Right forelimb (tissue), 1 donor: ENCODE measurements around the gene SETD5.

Experiments
- DNase-seq: peaks from one replicate; pipeline ENCODE4 v3.0.0-alpha.2; 2018

Gene SETD5

GRCh38 chr3:9397332-9397905 lies at the start of gene SETD5:
TSS of gene SETD5 (plus strand) at chr3:9397615. CDS start at chr3:9428939, 31,324 bp downstream.
- DNase-seq: peak; percentile 99

GRCh38 chr3:9347887-9348286 lies 49.5 kb upstream of the SETD5 start:
- DNase-seq: no peak

- no peak for DNase-seq
Observed at GRCh38 chr3:9349321-9350117, 47.9 kb upstream of the SETD5 start.

- no peak for DNase-seq
Observed at GRCh38 chr3:9351709-9352126, 45.7 kb upstream of the SETD5 start.

- peak; percentile 73 for DNase-seq
Observed at GRCh38 chr3:9352917-9353752, 44.3 kb upstream of the SETD5 start.

- no peak for DNase-seq
Observed at GRCh38 chr3:9361691-9362388, 35.6 kb upstream of the SETD5 start.

GRCh38 chr3:9362731-9363530 lies 34.5 kb upstream of the SETD5 start, which contains the start of gene THUMPD3:
TSS of gene THUMPD3 (plus strand) at chr3:9363054. CDS start at chr3:9365069, 2,015 bp downstream.
- peak; percentile 95 for DNase-seq

GRCh38 chr3:9369508-9369907 lies 27.9 kb upstream of the SETD5 start:
- no peak for DNase-seq

GRCh38 chr3:9373465-9373864 lies 23.9 kb upstream of the SETD5 start:
- DNase-seq: no peak

GRCh38 chr3:9377981-9378380 lies 19.4 kb upstream of the SETD5 start:
- no peak for DNase-seq

GRCh38 chr3:9379327-9379726 lies 18.1 kb upstream of the SETD5 start:
- no peak for DNase-seq

- DNase-seq: no peak
Observed at GRCh38 chr3:9380014-9380413, 17.4 kb upstream of the SETD5 start.

- no peak for DNase-seq
Observed at GRCh38 chr3:9384141-9384828, 13.1 kb upstream of the SETD5 start.

GRCh38 chr3:9385187-9386077 lies 12.0 kb upstream of the SETD5 start:
- DNase-seq: no peak

GRCh38 chr3:9386078-9386459 lies 11.3 kb upstream of the SETD5 start:
- DNase-seq: no peak

GRCh38 chr3:9386501-9387321 lies 10.7 kb upstream of the SETD5 start:
- DNase-seq: no peak

GRCh38 chr3:9387322-9387655 lies 10.1 kb upstream of the SETD5 start:
- no peak for DNase-seq

GRCh38 chr3:9388142-9388541 lies 9.3 kb upstream of the SETD5 start:
- no peak for DNase-seq

GRCh38 chr3:9388562-9389272 lies 8.7 kb upstream of the SETD5 start:
- no peak for DNase-seq
